HUDEP-2 (cell line): ENCODE data around the gene NEK11.

ENCODE experiments used
- DNase-seq, 76 experiments: peaks; one replicate each; lab custom pipeline; 2025; ENCODE audit not compliant: unreplicated experiment in 76 of 76; lab: John Stamatoyannopoulos, UW

Gene NEK11

DNA sequence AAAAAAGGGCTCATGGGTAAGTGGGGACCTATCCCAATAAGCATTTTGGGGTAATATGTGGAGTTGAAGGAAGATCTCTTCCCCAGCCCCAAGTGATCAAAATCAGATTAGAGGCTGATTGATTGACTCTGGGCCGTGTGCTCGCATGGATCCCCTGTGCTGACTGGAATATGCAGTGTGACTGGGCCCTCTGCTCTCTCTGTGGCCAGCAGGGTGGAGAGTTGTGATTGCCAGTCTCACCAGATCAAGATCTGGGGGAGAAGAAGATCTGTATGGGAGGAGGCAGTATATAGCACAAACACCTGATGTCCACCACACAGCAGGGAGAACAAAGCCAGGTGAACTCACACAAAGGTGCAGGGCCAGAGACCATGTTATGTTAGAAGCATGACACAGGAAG is 363.7 kb downstream of the NEK11 start:
- no peak for DNase-seq

DNA sequence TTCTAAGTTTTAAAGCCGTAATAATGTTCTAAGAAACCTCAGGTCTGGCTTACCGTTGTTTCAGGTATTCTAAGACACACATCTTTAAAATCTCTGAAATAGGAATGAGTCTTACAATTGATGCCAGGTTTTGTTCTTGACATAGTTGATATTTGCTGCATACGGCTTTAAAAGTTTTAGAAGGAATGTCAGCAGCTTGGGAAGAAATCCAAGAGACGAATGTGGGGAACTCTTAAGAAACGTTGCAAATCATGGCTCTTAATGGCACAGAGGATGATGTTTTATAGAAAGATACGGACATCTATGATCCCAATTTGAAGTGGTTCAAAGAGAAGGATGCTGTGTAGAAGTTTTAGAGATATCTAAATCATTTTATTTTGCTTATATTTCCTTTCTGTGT is 366.4 kb downstream of the NEK11 start:
- DNase-seq = no peak

DNA sequence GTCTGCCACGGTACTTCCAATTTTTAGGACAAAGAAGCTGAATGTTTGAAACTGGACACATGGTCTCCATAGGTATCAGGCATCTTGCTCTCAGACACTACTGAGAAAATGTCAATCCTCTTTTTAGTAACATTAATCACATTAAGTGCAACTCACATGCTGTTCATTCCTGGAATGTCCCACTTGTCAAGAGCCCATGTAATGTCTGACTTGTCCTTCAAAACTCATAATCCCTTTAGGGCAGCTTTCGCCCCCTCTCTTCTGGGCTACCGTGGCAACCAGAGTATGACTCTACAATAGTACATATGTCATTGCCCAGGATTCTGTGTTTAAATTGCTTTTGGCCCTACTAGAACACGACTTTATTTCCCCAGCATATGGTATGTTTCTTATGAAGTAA is 367.2 kb downstream of the NEK11 start:
- DNase-seq = no peak

DNA sequence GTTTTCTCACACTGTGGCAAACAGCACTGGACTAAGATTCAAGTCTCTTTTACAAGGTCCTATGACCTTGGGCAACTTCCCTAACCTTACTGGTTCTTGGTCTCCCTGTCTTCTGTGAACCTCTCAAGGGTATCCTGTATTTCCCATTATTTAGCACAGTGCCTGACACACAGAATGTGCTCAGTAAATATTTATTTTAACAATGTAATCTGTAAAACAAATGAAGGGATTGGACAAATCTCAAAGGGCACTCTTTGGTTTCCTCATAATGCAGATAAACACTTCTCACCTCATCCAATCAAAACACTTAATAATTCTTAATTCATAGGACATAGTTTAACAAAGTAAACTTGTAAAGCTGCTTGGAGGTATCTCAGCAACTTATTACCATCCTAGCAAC is 367.7 kb downstream of the NEK11 start:
- no peak for DNase-seq

DNA sequence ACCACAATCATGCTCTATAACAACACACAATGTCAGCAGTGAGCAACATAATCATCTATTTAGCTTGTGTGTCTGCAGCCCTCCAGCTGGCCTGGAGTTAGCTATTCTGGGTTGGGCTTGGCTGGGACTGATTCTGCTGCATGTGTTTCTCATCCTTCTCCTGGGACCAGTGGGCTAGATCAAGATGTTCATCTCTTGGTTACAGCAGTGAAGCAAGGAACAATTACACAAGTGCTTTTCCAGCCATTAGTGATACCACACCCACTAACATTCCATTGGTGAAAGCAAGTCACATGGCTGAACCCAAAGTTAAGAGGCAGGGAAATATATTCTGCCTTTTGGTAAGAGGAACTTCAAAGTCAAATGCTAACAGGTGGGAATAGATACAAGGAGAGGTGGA is 369.5 kb downstream of the NEK11 start:
- no peak for DNase-seq

DNA sequence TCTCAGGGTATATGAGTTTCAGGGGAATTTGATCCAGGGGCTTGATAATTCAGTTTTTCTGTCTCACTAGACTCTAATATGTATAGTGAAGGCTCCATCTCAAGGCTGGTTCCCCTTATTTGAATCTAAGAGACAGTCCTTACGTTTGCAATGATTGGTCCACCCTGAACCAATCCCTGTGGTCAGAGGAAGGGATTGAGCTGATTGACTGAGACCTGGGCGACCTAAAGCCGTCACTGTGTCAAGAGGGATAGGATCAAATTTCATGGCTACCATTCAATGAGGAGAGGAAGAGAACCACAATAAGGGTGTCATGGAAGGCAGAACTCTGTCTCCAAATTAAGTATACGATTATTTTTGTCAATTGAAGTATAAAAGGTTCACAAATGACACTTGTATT is 371.2 kb downstream of the NEK11 start:
- DNase-seq = no peak
